NCI-H187 (cell line): ENCODE results near the gene RASL11B.

Experiments
- DNase-seq, 2 experiments: peaks; one replicate each; lab custom pipeline; 2025; lab: John Stamatoyannopoulos, UW

Gene RASL11B

GRCh38 chr4:52874948-52875347 lies 12.8 kb downstream of the RASL11B start:
- no peak for DNase-seq

GRCh38 chr4:52876069-52876468 lies 14.0 kb downstream of the RASL11B start:
- DNase-seq = no peak

GRCh38 chr4:52877036-52877435 lies 14.9 kb downstream of the RASL11B start:
- no peak for DNase-seq

- no peak for DNase-seq
Measured at GRCh38 chr4:52877694-52878093, 15.6 kb downstream of the RASL11B start.

GRCh38 chr4:52879471-52879870 lies 17.4 kb downstream of the RASL11B start:
- DNase-seq = no peak

GRCh38 chr4:52880994-52881393 lies 18.9 kb downstream of the RASL11B start:
- DNase-seq = no peak

GRCh38 chr4:52883183-52883621 lies 21.1 kb downstream of the RASL11B start:
- no peak for DNase-seq

- no peak for DNase-seq
Measured at GRCh38 chr4:52883707-52884669, 21.9 kb downstream of the RASL11B start.

- no peak for DNase-seq
Measured at GRCh38 chr4:52884994-52885393, 22.9 kb downstream of the RASL11B start.

GRCh38 chr4:52889354-52889753 lies 27.2 kb downstream of the RASL11B start:
- no peak for DNase-seq

- DNase-seq = no peak
Measured at GRCh38 chr4:52889778-52890520, 27.8 kb downstream of the RASL11B start.

GRCh38 chr4:52890521-52890791 lies 28.3 kb downstream of the RASL11B start:
- DNase-seq = no peak

GRCh38 chr4:52891743-52892142 lies 29.6 kb downstream of the RASL11B start:
- no peak for DNase-seq

GRCh38 chr4:52892880-52893279 lies 30.8 kb downstream of the RASL11B start:
- DNase-seq = no peak

- no peak for DNase-seq
Measured at GRCh38 chr4:52894443-52894842, 32.3 kb downstream of the RASL11B start.

- no peak for DNase-seq
Measured at GRCh38 chr4:52903273-52903672, 41.2 kb downstream of the RASL11B start.

- no peak for DNase-seq
Measured at GRCh38 chr4:52904421-52904820, 42.3 kb downstream of the RASL11B start.

GRCh38 chr4:52907510-52907909 lies 45.4 kb downstream of the RASL11B start:
- DNase-seq = no peak

- no peak for DNase-seq
Measured at GRCh38 chr4:52910115-52910514, 48.0 kb downstream of the RASL11B start.

GRCh38 chr4:52911684-52912294 lies 49.7 kb downstream of the RASL11B start:
- peak; percentile 57 to 84 for DNase-seq

- no peak for DNase-seq
Measured at GRCh38 chr4:52912608-52913007, 50.5 kb downstream of the RASL11B start.

- DNase-seq = no peak
Measured at GRCh38 chr4:52914051-52914605, 52.0 kb downstream of the RASL11B start.
